ENCODE data around the gene PATL1. TPM values are rescaled to one million over a fixed set of nuclear protein-coding genes. Genes with fewer than 3 reads are reported as not detected.
"Not testable (repeated sequence)": the region's sequence is repeated elsewhere in the genome, so short reads cannot be mapped to it uniquely, and the experiment has no call there.

PATL1 gene
- total RNA-seq, 1 experiment from 2014 or later: 59.8 TPM

DNA sequence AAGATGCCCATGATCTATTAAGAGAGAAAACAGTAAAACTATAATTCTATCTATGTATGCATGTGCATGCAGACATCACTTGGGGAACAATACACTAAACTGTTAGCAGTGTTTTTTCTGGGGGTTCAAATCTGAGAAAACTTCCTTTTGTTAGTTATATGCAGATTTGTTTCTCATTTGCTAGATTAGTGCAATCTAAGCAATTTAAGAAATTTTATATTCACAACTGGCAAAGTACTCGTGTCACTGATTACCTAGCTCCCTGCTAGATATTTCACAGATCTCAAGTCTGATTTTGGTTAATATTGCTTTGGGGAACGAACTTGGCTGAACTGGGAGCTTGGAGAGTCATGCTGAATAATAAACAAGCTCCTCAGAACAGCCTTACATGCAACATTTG, 38.3 kb downstream of the PATL1 start:
- Mint-ChIP-seq H3K36me3 (ENCODE audit: insufficient read depth, unreplicated experiment) (no peaks in the 10 kb centered on the region), H3K9me3 (ENCODE audit: low read depth, unreplicated experiment) (no peaks in the 10 kb centered on the region), H3K27ac (ENCODE audit: unreplicated experiment) (no peak overlapping the region), H3K4me1 (ENCODE audit: low read depth, unreplicated experiment) (no peaks in the 10 kb centered on the region), H3K27me3 (ENCODE audit: unreplicated experiment) (no peaks in the 10 kb centered on the region), H3K4me3 (ENCODE audit: low read depth, unreplicated experiment) (no peak overlapping the region)
- TF ChIP-seq CTCF (IDR thresholded peaks at IDR 0.05; ENCODE audit: unreplicated experiment): no peak
- DNase-seq: no peak
- intact Hi-C loops (cut with micrococcal nuclease; ENCODE audit: unreplicated experiment): no loop called here
- CTCF ChIA-PET: no interaction called here
- no TSS peak for BruUV-seq (replicated peaks)

DNA sequence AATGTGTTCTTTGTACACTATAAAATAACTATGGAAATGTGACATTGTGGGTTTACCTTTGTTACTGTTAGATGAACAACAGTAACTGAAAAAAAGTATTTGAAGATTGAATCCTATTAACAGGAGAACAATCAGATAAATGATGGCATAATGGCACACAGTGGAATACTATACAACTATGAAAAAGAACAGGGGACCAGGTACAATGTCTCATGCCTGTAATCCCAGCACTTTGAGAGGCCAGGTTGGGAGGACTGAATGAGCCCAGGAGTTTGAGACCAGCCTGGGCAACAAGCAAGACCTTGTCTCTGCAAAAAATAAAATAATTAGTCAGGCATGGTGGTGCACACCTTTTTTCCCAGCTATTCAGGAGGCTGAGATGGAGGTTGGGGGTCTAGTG, 38.8 kb downstream of the PATL1 start:
- intact Hi-C loops (cut with micrococcal nuclease; ENCODE audit: unreplicated experiment): no loop called here
- Mint-ChIP-seq H3K27ac (ENCODE audit: unreplicated experiment) (no peak overlapping the region), H3K9me3 (ENCODE audit: low read depth, unreplicated experiment) (no peaks in the 10 kb centered on the region), H3K27me3 (ENCODE audit: unreplicated experiment) (no peaks in the 10 kb centered on the region), H3K36me3 (ENCODE audit: insufficient read depth, unreplicated experiment) (no peaks in the 10 kb centered on the region), H3K4me3 (ENCODE audit: low read depth, unreplicated experiment) (no peak overlapping the region), H3K4me1 (ENCODE audit: low read depth, unreplicated experiment) (no peaks in the 10 kb centered on the region)
- no peak for DNase-seq
- no peak for TF ChIP-seq CTCF (IDR thresholded peaks at IDR 0.05; ENCODE audit: unreplicated experiment)
- CTCF ChIA-PET: no interaction called here
- BruUV-seq (replicated peaks): no TSS peak

DNA sequence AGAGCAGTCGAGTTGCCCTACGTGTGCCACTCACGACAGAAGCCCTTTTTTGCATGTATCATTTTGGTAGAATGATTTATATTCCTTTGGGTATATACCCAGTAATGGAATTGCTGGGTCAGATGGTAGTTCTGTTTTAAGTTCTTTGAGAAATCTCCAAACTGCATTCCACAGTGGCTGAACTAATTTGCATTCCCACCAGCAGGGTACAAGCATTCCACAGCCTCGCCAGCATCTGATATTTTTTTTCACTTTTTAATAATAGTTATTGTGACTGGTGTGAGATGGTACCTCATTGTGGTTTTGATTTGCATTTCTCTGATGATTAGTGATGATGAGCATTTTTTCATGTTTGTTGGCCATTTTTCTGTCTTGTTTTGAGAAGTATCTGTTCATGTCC, 41.9 kb downstream of the PATL1 start:
- DNase-seq; H3K27ac Mint-ChIP-seq (ENCODE audit: unreplicated experiment); H3K9me3 Mint-ChIP-seq (ENCODE audit: low read depth, unreplicated experiment); H3K4me1 Mint-ChIP-seq (ENCODE audit: low read depth, unreplicated experiment); CTCF ChIA-PET; BruUV-seq (replicated peaks); H3K36me3 Mint-ChIP-seq (ENCODE audit: insufficient read depth, unreplicated experiment); H3K27me3 Mint-ChIP-seq (ENCODE audit: unreplicated experiment); H3K4me3 Mint-ChIP-seq (ENCODE audit: low read depth, unreplicated experiment); intact Hi-C loops (cut with micrococcal nuclease; ENCODE audit: unreplicated experiment): not testable (repeated sequence)

- Mint-ChIP-seq H3K27ac (ENCODE audit: unreplicated experiment) (no peak overlapping the region), H3K36me3 (ENCODE audit: insufficient read depth, unreplicated experiment) (no peaks in the 10 kb centered on the region), H3K9me3 (ENCODE audit: low read depth, unreplicated experiment) (no peaks in the 10 kb centered on the region), H3K27me3 (ENCODE audit: unreplicated experiment) (no peaks in the 10 kb centered on the region), H3K4me3 (ENCODE audit: low read depth, unreplicated experiment) (no peak overlapping the region), H3K4me1 (ENCODE audit: low read depth, unreplicated experiment) (no peaks in the 10 kb centered on the region)
- intact Hi-C loops (cut with micrococcal nuclease; ENCODE audit: unreplicated experiment): no loop called here
- no TSS peak for BruUV-seq (replicated peaks)
- TF ChIP-seq CTCF (IDR thresholded peaks at IDR 0.05; ENCODE audit: unreplicated experiment): no peak
- CTCF ChIA-PET: interaction anchor here (0.7 kb wide), 1 partner anchor 152 kb away, joined by 3 read pairs; no protein-coding TSS in a partner anchor
- no peak for DNase-seq
These were observed 43.1 kb downstream of the PATL1 start for GRCh38 chr11:59625703-59626102.

DNA sequence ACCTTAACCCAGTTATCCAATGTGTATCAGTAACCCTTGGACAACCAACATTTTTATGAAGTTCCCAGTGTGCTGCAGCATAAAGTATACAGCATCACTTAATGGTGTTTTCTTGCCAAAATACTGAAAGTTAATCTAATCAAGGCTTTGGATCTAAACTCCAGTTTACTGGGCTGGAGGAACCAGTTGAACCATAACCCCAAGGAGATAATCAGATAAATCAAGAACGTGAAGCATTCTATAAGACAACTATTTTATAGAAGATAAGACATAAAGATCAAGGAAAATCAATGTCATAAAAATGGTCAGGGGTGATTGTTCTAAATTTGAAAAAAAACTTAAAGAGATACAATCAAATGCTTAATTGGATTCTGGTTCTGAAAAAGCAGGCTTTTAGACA, 51.0 kb downstream of the PATL1 start:
- CTCF ChIA-PET: no interaction called here
- H3K36me3 Mint-ChIP-seq (ENCODE audit: insufficient read depth, unreplicated experiment): peaks cover 45% of the 10 kb centered on the region
- H3K9me3 Mint-ChIP-seq (ENCODE audit: low read depth, unreplicated experiment): no peaks in the 10 kb centered on the region
- H3K27me3 Mint-ChIP-seq (ENCODE audit: unreplicated experiment): no peaks in the 10 kb centered on the region
- H3K27ac Mint-ChIP-seq (ENCODE audit: unreplicated experiment): no peak overlapping the region
- DNase-seq: no peak
- TF ChIP-seq CTCF (IDR thresholded peaks at IDR 0.05; ENCODE audit: unreplicated experiment): no peak
- intact Hi-C loops (cut with micrococcal nuclease; ENCODE audit: unreplicated experiment): loop anchor here (5.0 kb wide), 1 partner anchor 49 kb away; the partner anchor contains the start of gene PATL1
- H3K4me1 Mint-ChIP-seq (ENCODE audit: low read depth, unreplicated experiment): peaks cover 18% of the 10 kb centered on the region
- BruUV-seq (replicated peaks): no TSS peak
- H3K4me3 Mint-ChIP-seq (ENCODE audit: low read depth, unreplicated experiment): no peak overlapping the region

Data from Calu3 (cell line).